ENCODE data around the gene COA3. TPM values are rescaled to one million over a fixed set of nuclear protein-coding genes. Genes with fewer than 3 reads are reported as not detected.

COA3 gene
- total and polyA plus RNA-seq, 2 experiments from 2014 or later, result 81.2 to 138 TPM

GRCh38 chr17:42783062-42783790, 15.3 kb downstream of the COA3 start (continued):
- TF ChIP-seq ZNF462 (CRISPR knock-in tag; IDR thresholded peaks at IDR 0.05), result no peak
- TF ChIP-seq ETS1 (IDR thresholded peaks at IDR 0.05), result no peak
- TF ChIP-seq REST (IDR thresholded peaks at IDR 0.05; ENCODE audit: unreplicated experiment), result no peak
- TF ChIP-seq CREB1 (CRISPR knock-in tag; IDR thresholded peaks at IDR 0.05; ENCODE audit: low read depth), result no peak
- TF ChIP-seq EZH2phosphoT487 (IDR thresholded peaks at IDR 0.05; ENCODE audit: unreplicated experiment), result no peak
- no peak for TF ChIP-seq ZNF114 (CRISPR knock-in tag; IDR thresholded peaks at IDR 0.05)
- TF ChIP-seq STAT1 (IDR thresholded peaks at IDR 0.05; ENCODE audit: unreplicated experiment), result no peak
- no peak for TF ChIP-seq ZNF331 (CRISPR knock-in tag; IDR thresholded peaks at IDR 0.05; ENCODE audit: low read depth)

Measured in GM23338 (cell line).